VCaP (cell line): Measurements from ENCODE around the gene LRRD1.

Source experiments
- H3K27ac ChIP-seq: fragments of 450-650 bp; 2 replicates; pipeline ENCODE4 v1.5.1; 2017
- CTCF ChIP-seq: fragments of 450-650 bp; conservative IDR thresholded peaks from 2 replicates; pipeline ENCODE4 v1.5.1; 2017; ENCODE audit warnings: mild to moderate bottlenecking, moderate library complexity

Gene LRRD1

GRCh38 chr7:92095380-92095779 lies 83.6 kb downstream of the LRRD1 start:
- no peak overlapping the region for H3K27ac ChIP-seq
- TF ChIP-seq CTCF = no peak
